ENCODE measurements around the gene MCRIP2.

Gene MCRIP2

GRCh38 chr16:616733-617586, 24.7 kb upstream of the MCRIP2 start:
- DNase-seq, result no peak

DNA sequence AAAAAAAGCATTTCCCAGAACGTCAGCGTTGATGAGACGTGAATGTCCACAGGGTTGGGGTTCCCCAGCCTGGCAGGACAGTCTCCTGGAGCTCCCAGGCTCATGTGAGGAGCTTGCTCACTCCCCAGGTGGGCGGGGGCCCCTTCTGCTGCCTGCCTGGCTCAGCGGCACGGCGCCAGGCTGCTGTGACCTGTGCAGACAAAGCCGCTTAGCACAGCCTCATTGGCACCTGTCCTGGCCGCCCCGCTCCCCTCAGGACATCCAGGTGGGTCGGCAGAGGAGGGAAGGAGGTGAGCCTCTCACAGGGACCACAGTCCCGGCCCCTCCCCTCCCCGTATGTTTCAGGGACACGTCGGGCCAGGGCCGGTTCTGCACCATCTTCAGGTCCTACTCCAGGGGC, 23.8 kb upstream of the MCRIP2 start:
- DNase-seq, result no peak

GRCh38 chr16:619476-620100, 22.0 kb upstream of the MCRIP2 start:
- no peak for DNase-seq

GRCh38 chr16:620700-621525, 20.7 kb upstream of the MCRIP2 start:
- DNase-seq, result no peak

- DNase-seq, result peak in 13 of 58 donors; percentile 11 to 47 (median 29)
These were observed 20.0 kb upstream of the MCRIP2 start for GRCh38 chr16:621526-622105.

DNA sequence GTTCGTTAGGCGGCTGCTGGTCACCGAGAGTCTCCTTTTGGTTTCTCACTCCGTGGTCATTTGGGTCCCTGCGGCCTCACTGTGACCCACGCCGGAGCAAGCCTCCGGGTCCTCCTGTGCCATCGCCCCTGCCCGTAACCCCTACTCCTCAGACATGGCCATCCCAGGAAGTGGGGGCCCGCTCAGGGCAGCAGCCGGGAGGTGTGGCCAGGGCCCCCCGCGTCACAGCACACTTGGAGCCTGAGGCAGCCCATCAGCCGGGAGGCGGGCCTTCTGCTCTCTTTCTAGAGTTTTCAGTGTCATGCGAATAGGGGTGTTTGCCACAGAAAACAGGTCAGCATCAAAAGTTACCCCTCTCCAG, 18.7 kb upstream of the MCRIP2 start:
- DNase-seq, result no peak

DNA sequence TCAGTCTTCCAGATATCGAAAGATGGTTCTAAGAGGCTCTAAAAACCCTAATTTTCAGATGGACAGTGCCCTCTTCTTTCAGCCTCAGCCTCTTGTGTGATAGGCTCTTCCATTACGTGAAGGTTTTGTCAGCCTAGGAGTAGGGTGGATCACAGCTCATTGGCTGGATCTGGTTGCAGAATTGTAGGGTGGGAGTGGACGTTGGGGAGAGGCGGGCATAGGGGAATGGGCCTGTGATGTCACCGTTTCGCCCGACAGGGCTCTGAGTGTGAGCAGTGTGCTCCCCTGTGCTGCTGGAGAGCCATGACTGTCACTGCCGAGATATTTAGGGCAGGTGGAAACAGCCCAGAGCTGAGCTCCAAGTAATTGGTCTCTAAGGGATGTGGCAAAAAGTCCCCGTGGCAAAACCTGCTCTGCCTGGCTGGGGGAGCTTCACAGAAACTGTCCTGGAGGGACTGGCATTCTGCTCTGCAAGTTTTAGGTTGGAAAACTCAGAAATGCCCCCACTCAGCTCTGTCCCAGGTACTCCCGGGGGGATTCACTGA, 17.0 kb upstream of the MCRIP2 start:
- DNase-seq, result peak in 1 of 58 donors; percentile 6

GRCh38 chr16:625117-625976, 16.3 kb upstream of the MCRIP2 start:
- no peak for DNase-seq

GRCh38 chr16:625977-626765, 15.5 kb upstream of the MCRIP2 start:
- DNase-seq, result no peak

- DNase-seq, result peak in 18 of 58 donors; percentile 3 to 58 (median 33)
These were observed 14.7 kb upstream of the MCRIP2 start for GRCh38 chr16:626787-627453.

- DNase-seq, result peak in 1 of 58 donors; percentile 31
These were observed 14.0 kb upstream of the MCRIP2 start for GRCh38 chr16:627454-628239.

DNA sequence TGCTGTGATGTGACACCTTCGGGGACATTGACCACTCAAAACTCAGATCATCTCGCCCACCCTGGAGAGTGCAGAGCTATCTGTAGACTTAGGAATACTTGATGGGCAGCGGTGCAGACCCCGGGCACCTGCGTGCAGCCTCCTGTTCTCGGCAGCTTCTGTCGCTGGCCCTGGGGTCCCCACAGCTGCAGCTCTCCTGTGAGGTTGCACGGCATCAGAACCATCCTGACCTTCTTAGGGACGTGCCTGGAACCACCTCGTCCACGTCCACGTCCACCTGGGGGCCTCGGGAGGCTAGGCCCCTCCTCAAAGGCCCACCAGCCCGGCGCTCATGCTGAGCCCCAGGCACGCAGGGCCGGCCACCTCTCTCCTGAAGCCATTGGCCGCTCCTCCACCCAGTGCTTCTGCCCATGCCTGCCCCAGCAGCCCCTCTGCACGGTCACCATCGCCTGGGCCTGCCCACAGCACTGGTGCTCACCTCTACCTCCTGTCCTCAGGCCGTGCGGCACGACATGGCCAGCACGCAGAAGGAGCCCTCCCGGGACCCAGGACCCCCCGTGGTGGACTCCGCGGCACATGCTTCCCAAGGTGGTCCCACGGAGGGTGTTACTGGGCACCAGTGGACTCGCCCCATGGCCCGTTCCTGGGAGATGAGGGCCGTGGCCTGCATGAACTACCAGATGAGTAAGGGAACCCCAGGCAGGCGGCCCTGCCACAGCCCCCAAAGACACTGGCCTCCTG, 13.1 kb upstream of the MCRIP2 start:
- DNase-seq, result no peak

GRCh38 chr16:629185-629832, 12.3 kb upstream of the MCRIP2 start:
- peak in 1 of 58 donors; percentile 59 for DNase-seq

GRCh38 chr16:629833-630248, 11.8 kb upstream of the MCRIP2 start:
- DNase-seq, result peak in 1 of 58 donors; percentile 59

GRCh38 chr16:630249-630814, 11.3 kb upstream of the MCRIP2 start:
- no peak for DNase-seq

DNA sequence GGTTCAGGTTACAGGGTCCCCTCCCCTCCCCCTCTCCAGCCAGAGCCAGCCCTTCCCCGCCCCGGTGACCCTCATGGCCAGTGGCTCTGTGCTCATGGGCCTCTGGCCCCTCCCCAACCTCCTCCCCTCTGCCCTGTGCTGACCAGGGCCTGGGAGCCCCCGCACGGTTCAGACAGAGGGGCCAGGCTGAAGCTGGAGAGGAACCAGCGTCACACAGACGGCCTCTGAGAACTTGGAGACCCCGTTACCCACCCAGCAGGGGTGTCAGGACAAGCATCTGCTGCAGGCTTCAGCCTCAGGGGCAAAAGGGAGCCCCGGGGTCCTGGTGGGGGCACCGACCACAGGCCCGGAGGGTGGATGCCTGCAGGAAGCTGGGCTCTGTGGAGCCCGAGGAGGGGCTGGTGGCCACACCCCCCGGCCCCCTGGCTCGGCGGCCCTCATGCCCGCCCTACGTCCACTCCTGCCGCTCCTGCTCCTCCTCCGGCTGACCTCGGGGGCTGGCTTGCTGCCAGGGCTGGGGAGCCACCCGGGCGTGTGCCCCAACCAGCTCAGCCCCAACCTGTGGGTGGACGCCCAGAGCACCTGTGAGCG, 10.7 kb upstream of the MCRIP2 start, which contains the start of gene WFIKKN1:
TSS of gene WFIKKN1 (plus strand) at position 171 of the 591 bp plus-strand sequence. CDS start at position 440, 269 bp downstream.
- peak in 1 of 58 donors; percentile 41 for DNase-seq
